Right atrium auricular region (tissue), 2 donors: ENCODE results near the gene C17orf75. TPM values are rescaled to one million over a fixed set of nuclear protein-coding genes. Genes with fewer than 3 reads are reported as not detected.

Experiments
- DNase-seq: peaks from one replicate; pipeline ENCODE4 v3.0.0-alpha.2; 2019; ENCODE audit warnings: low spot score
- H3K27ac ChIP-seq, 2 donors: fragments of 200-600 bp; sonication (generic); 1 replicate in 1 of 2; 2 replicates in 1 of 2; pipeline ENCODE4 v1.5.1; 2016 to 2019
- H3K27me3 ChIP-seq, 2 donors: fragments of 200-600 bp; sonication (generic); one replicate each; pipeline versions ENCODE4 v1.5.1 to v1.6.0; 2017 to 2019
- H3K36me3 ChIP-seq: fragments of 200-600 bp; sonication (generic); one replicate; pipeline ENCODE4 v1.5.1; 2016
- H3K4me1 ChIP-seq, 2 donors: fragments of 200-600 bp; sonication (generic); one replicate each; pipeline versions ENCODE4 v1.5.1 to v1.6.0; 2017 to 2019
- H3K4me3 ChIP-seq, 2 donors: fragments of 200-600 bp; sonication (generic); 1 replicate in 1 of 2; 2 replicates in 1 of 2; pipeline ENCODE4 v1.5.1; 2017 to 2019; ENCODE audit warnings: mild to moderate bottlenecking in 1 of 2, moderate library complexity in 1 of 2
- H3K9me3 ChIP-seq, 2 donors: fragments of 200-600 bp; sonication (generic); one replicate each; pipeline ENCODE4 v1.5.1; 2019
- total RNA-seq, 2 donors: library from RNA; depleted of rRNA; stranded (reverse); fragments of >200 nt; gene quantifications; one replicate each; pipeline ENCODE4 v1.1.0, GENCODE V29; 2016
- TF ChIP-seq, protein P1 (sequence below), 2 donors: fragments of 200-600 bp; sonication (generic); IDR thresholded peaks; one replicate each; pipeline ENCODE4 v1.5.1; 2019; ENCODE audit warnings: antibody characterized with exemption in 2 of 2

C17orf75 gene
- total RNA-seq, 2 donors from 2014 or later: 7.9 to 14.5 TPM

DNA sequence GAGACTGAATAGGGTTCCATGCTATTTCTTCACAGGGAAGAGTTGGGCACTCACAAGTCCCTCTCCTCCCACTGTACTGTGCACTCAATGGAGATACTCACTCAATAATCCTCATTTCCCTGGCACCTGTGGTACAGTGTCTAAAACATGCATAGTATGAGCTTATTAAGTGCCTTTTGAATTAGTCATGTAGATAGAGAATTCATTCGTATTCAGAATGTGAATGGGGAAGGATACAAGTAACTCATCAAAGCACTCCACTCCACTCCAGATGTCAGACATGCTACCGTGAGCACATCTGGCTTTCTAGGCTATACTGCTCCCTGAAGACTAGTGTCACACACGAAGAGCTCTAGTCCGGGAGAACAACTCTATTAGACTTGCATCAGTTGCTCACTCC, 6.3 kb downstream of the C17orf75 start:
- Histone ChIP-seq H3K36me3 (peaks cover 47% of the 10 kb centered on the region), H3K9me3 (no peaks in the 10 kb centered on the region), H3K4me3 (no peak overlapping the region), H3K4me1 (peaks cover 0 to 1% of the 10 kb centered on the region in 2 donors), H3K27me3 (no peaks in the 10 kb centered on the region), H3K27ac (no peak overlapping the region)
- DNase-seq: no peak
- TF ChIP-seq, protein P1, sequence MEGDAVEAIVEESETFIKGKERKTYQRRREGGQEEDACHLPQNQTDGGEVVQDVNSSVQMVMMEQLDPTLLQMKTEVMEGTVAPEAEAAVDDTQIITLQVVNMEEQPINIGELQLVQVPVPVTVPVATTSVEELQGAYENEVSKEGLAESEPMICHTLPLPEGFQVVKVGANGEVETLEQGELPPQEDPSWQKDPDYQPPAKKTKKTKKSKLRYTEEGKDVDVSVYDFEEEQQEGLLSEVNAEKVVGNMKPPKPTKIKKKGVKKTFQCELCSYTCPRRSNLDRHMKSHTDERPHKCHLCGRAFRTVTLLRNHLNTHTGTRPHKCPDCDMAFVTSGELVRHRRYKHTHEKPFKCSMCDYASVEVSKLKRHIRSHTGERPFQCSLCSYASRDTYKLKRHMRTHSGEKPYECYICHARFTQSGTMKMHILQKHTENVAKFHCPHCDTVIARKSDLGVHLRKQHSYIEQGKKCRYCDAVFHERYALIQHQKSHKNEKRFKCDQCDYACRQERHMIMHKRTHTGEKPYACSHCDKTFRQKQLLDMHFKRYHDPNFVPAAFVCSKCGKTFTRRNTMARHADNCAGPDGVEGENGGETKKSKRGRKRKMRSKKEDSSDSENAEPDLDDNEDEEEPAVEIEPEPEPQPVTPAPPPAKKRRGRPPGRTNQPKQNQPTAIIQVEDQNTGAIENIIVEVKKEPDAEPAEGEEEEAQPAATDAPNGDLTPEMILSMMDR (IDR thresholded peaks at IDR 0.05): no peak

DNA sequence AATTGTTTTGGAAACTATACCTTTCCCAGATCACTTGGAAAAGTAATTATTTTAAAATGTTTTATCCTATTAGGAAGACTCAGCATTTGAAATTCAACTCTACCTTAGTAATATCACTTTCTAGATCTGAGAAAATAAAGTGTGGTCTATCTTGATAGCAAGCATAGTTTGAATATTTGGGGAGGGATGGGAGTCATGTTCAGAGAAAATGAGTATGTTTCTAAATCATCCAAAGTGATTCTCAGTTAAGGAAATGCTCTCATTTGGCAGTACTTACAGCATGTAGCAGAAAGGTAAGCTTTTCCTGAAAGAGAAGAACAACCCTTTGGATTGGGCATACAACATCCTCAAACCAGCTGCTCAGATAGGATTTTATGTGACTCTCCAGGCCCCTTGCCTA, 6.9 kb downstream of the C17orf75 start:
- Histone ChIP-seq H3K27me3 (no peaks in the 10 kb centered on the region), H3K4me3 (no peak overlapping the region), H3K4me1 (no peaks in the 10 kb centered on the region), H3K27ac (no peak overlapping the region), H3K36me3 (peaks cover 47% of the 10 kb centered on the region), H3K9me3 (no peaks in the 10 kb centered on the region)
- no peak for DNase-seq
- TF ChIP-seq, protein P1 (IDR thresholded peaks at IDR 0.05): no peak

DNA sequence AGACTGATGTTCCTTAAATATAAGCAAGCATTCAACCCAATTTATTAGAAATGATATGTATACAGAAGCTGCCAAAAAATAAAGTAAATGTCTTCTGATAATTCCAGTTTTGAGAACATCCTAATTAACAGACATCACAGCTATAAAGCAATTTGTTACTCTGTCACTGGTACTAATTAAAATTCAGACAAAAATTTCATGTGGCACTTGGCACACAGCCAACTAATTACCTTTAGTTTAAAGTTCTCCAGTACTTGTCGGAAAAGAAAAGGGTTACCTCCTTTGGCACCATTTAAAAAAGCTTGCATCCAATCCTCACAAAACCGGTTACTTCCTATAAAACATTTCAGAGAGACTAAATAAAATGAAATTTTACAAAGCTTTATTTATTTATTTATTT, 8.8 kb downstream of the C17orf75 start:
- no peaks in the 10 kb centered on the region for H3K9me3 ChIP-seq
- H3K4me1 ChIP-seq: no peaks in the 10 kb centered on the region
- H3K27ac ChIP-seq: no peak overlapping the region
- no peak overlapping the region for H3K4me3 ChIP-seq
- TF ChIP-seq, protein P1 (IDR thresholded peaks at IDR 0.05): no peak
- DNase-seq: no peak
- H3K27me3 ChIP-seq: no peaks in the 10 kb centered on the region
- H3K36me3 ChIP-seq: peaks cover 42% of the 10 kb centered on the region

DNA sequence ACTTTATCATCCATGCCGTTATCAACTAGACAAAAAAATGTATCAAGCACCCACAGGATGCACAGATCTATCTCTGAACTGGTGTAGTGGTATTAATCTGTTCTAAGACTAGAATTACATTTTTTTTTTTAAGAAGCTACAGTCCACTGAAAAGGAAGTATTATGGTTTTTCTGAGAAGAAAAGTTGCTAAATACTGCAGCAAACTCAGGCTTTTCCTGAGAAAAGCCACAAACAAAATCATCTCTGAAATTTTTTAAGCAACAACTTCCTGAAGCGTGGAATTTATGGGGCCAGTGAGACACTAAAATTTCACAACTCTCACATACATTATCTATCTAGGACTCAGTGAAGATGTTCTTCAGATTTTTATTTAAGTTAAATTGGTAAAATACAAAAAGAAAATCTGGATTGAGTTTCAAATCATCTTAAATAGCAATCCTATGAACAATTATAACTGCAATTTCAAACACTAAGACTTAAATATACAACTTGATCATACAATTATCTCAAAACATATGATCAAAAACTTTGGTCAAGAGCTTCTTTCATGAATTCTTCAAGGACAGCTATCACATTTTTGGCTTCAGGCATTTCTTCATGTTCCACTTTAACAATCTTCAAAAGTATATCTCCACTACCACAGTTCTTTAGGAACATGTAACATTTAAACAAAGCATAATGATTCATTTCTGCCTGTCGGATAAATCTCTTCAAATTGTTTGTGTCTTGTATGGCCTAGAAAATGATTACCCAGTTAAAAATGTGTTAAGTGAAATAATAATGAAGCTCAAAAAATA, 10.5 kb downstream of the C17orf75 start:
- Histone ChIP-seq H3K9me3 (no peaks in the 10 kb centered on the region), H3K36me3 (peaks cover 26% of the 10 kb centered on the region), H3K4me1 (no peaks in the 10 kb centered on the region), H3K27ac (no peak overlapping the region), H3K27me3 (no peaks in the 10 kb centered on the region), H3K4me3 (no peak overlapping the region)
- TF ChIP-seq, protein P1 (IDR thresholded peaks at IDR 0.05): no peak
- no peak for DNase-seq

DNA sequence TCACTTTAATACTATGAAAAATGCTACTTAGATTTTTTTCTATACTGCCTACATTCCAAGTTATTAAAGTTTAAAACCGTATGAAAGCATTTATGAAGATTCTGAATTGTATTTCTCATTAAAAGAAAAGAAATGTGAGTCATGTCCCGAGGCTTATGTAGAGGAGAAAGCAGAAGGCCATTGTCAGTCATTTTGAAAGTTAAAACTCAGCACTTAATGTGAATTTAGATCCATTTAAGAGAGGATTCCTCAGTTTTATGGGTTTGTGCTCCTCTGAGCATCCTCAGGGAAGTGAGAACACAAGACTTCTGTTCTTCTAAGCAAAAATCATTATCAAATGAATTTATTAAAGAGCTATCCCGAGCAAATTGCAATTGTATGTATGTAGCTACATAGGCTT, 11.8 kb downstream of the C17orf75 start:
- Histone ChIP-seq H3K4me3 (no peak overlapping the region), H3K4me1 (no peaks in the 10 kb centered on the region)

More for the DNA sequence above, 11.8 kb downstream of the C17orf75 start:
- TF ChIP-seq, protein P1 (IDR thresholded peaks at IDR 0.05): no peak
- no peak for DNase-seq
- peaks cover 16% of the 10 kb centered on the region for H3K36me3 ChIP-seq
- H3K27ac ChIP-seq: no peak overlapping the region
- H3K27me3 ChIP-seq: no peaks in the 10 kb centered on the region
- no peaks in the 10 kb centered on the region for H3K9me3 ChIP-seq
